ENCODE measurements around the gene SCT.

The SCT gene

GRCh38 chr11:665062-665703 lies 38.2 kb upstream of the SCT start:
- TF ChIP-seq, protein P1, sequence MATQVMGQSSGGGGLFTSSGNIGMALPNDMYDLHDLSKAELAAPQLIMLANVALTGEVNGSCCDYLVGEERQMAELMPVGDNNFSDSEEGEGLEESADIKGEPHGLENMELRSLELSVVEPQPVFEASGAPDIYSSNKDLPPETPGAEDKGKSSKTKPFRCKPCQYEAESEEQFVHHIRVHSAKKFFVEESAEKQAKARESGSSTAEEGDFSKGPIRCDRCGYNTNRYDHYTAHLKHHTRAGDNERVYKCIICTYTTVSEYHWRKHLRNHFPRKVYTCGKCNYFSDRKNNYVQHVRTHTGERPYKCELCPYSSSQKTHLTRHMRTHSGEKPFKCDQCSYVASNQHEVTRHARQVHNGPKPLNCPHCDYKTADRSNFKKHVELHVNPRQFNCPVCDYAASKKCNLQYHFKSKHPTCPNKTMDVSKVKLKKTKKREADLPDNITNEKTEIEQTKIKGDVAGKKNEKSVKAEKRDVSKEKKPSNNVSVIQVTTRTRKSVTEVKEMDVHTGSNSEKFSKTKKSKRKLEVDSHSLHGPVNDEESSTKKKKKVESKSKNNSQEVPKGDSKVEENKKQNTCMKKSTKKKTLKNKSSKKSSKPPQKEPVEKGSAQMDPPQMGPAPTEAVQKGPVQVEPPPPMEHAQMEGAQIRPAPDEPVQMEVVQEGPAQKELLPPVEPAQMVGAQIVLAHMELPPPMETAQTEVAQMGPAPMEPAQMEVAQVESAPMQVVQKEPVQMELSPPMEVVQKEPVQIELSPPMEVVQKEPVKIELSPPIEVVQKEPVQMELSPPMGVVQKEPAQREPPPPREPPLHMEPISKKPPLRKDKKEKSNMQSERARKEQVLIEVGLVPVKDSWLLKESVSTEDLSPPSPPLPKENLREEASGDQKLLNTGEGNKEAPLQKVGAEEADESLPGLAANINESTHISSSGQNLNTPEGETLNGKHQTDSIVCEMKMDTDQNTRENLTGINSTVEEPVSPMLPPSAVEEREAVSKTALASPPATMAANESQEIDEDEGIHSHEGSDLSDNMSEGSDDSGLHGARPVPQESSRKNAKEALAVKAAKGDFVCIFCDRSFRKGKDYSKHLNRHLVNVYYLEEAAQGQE (IDR thresholded peaks at IDR 0.05; ENCODE audit: insufficient read depth in 1 of 2, low read depth in 2 of 2, low read length in 2 of 2), result no peak
- TF ChIP-seq TAF1 (IDR thresholded peaks at IDR 0.05; ENCODE audit: borderline replicate concordance, insufficient read depth, low read length), result no peak
- TF ChIP-seq FOXP2 (optimal IDR thresholded peaks at IDR 0.05; ENCODE audit: borderline replicate concordance, extremely low read depth, extremely low read length, insufficient read depth), result no peak
- TF ChIP-seq POLR2AphosphoS5 (IDR thresholded peaks at IDR 0.05; ENCODE audit: low read depth, low read length), result no peak
- TF ChIP-seq SIN3A (IDR thresholded peaks at IDR 0.05; ENCODE audit: borderline replicate concordance, insufficient read depth, low read length), result no peak

DNA sequence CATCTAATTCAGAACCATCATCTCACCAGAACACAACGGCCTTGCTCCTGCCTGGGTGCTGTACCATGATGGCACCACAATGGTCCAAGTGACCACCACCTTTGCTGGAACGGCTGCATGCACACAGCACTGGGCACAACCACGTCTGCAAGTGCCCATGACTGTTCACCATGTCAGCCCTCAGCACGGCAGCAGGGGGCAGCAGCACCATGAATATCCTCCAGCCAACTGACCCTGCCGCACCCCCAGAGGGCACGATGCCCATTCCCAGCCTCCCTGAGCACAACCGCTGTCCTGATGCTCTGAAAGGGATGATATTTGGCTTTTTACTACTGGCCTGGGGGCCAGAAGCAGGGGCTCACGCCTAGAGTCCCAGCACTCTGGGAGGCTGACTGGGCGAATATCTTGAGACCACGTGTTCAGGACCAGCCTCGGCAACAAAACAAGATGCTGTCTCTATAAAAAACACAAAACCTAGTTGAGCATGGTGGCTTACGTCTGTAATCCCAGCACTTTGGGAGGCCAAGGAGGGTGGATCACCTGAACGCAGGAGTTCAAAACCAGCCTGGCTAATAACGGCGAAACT lies 35.8 kb upstream of the SCT start:
- TF ChIP-seq SIN3A (IDR thresholded peaks at IDR 0.05; ENCODE audit: borderline replicate concordance, insufficient read depth, low read length), result no peak
- no peak for TF ChIP-seq POLR2AphosphoS5 (IDR thresholded peaks at IDR 0.05; ENCODE audit: low read depth, low read length)
- no peak for TF ChIP-seq TAF1 (IDR thresholded peaks at IDR 0.05; ENCODE audit: borderline replicate concordance, insufficient read depth, low read length)
- TF ChIP-seq, protein P1 (IDR thresholded peaks at IDR 0.05; ENCODE audit: insufficient read depth in 1 of 2, low read depth in 2 of 2, low read length in 2 of 2), result no peak
- TF ChIP-seq FOXP2 (optimal IDR thresholded peaks at IDR 0.05; ENCODE audit: borderline replicate concordance, extremely low read depth, extremely low read length, insufficient read depth), result peak; percentile 64

- no peak for TF ChIP-seq POLR2AphosphoS5 (IDR thresholded peaks at IDR 0.05; ENCODE audit: low read depth, low read length)
- TF ChIP-seq FOXP2 (optimal IDR thresholded peaks at IDR 0.05; ENCODE audit: borderline replicate concordance, extremely low read depth, extremely low read length, insufficient read depth), result no peak
- TF ChIP-seq, protein P1 (IDR thresholded peaks at IDR 0.05; ENCODE audit: insufficient read depth in 1 of 2, low read depth in 2 of 2, low read length in 2 of 2), result no peak
- no peak for TF ChIP-seq SIN3A (IDR thresholded peaks at IDR 0.05; ENCODE audit: borderline replicate concordance, insufficient read depth, low read length)
- no peak for TF ChIP-seq TAF1 (IDR thresholded peaks at IDR 0.05; ENCODE audit: borderline replicate concordance, insufficient read depth, low read length)
Measured at GRCh38 chr11:660681-661444, 33.9 kb upstream of the SCT start.

DNA sequence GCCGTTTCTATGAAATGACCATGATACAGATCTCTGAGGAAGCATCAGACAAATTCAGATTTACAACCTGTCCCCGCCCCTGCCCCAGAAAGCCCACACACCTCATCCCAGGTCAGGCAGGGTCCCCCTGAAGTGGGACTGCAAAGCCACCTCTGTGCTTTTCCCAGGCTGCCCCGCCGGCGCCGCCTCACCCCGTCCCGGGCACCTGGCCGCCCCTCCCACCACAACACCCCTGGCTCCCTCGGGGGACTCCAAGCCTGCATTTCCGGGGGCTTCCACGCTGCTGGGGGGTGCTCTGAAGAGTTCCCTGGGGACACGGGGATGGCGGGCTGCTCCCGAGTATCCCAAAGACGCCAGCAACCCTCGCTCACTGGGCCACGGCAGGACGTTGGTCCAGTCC lies 33.3 kb upstream of the SCT start:
- TF ChIP-seq, protein P1 (IDR thresholded peaks at IDR 0.05; ENCODE audit: insufficient read depth in 1 of 2, low read depth in 2 of 2, low read length in 2 of 2), result no peak
- TF ChIP-seq SIN3A (IDR thresholded peaks at IDR 0.05; ENCODE audit: borderline replicate concordance, insufficient read depth, low read length), result no peak
